Measurements from ENCODE around the gene MAN2A1.

DNA sequence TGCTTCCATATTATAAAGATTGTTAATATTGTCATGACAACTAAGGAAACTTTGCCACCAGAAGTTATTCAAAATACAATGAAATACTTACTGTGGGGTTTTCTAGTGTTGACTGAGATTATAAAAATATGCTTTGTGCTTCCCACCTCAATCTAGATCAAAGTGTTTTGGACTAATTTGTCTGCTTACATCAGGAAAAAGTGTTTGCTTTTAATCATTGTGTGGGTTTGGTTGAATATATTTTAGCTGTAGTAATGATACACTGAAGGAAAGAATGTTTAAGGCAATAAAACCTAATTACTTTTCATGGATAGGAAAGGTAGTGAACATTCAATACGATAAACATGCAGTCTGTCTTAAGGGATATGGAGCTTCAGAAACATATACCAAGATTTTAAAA is 29.8 kb upstream of the MAN2A1 start:
- TF ChIP-seq ELF4 (CRISPR knock-in tag; IDR thresholded peaks at IDR 0.05; ENCODE audit: low read depth) (no peak), ZNF121 (CRISPR knock-in tag; IDR thresholded peaks at IDR 0.05) (no peak), ETV6 (CRISPR knock-in tag; IDR thresholded peaks at IDR 0.05) (no peak), ATF1 (CRISPR knock-in tag; IDR thresholded peaks at IDR 0.05) (no peak), NFYB (CRISPR knock-in tag; conservative IDR thresholded peaks at IDR 0.05; ENCODE audit: low read depth) (no peak), RELA (CRISPR knock-in tag; IDR thresholded peaks at IDR 0.05; ENCODE audit: borderline replicate concordance) (no peak), HMGA2 (CRISPR knock-in tag; IDR thresholded peaks at IDR 0.05) (no peak)
- TF ChIP-seq, protein P1, sequence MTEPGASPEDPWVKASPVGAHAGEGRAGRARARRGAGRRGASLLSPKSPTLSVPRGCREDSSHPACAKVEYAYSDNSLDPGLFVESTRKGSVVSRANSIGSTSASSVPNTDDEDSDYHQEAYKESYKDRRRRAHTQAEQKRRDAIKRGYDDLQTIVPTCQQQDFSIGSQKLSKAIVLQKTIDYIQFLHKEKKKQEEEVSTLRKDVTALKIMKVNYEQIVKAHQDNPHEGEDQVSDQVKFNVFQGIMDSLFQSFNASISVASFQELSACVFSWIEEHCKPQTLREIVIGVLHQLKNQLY (CRISPR knock-in tag; IDR thresholded peaks at IDR 0.05): no peak
- TF ChIP-seq, protein P2, sequence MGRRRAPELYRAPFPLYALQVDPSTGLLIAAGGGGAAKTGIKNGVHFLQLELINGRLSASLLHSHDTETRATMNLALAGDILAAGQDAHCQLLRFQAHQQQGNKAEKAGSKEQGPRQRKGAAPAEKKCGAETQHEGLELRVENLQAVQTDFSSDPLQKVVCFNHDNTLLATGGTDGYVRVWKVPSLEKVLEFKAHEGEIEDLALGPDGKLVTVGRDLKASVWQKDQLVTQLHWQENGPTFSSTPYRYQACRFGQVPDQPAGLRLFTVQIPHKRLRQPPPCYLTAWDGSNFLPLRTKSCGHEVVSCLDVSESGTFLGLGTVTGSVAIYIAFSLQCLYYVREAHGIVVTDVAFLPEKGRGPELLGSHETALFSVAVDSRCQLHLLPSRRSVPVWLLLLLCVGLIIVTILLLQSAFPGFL (CRISPR knock-in tag; IDR thresholded peaks at IDR 0.05; ENCODE audit: borderline replicate concordance): no peak
- TF ChIP-seq, protein P3, sequence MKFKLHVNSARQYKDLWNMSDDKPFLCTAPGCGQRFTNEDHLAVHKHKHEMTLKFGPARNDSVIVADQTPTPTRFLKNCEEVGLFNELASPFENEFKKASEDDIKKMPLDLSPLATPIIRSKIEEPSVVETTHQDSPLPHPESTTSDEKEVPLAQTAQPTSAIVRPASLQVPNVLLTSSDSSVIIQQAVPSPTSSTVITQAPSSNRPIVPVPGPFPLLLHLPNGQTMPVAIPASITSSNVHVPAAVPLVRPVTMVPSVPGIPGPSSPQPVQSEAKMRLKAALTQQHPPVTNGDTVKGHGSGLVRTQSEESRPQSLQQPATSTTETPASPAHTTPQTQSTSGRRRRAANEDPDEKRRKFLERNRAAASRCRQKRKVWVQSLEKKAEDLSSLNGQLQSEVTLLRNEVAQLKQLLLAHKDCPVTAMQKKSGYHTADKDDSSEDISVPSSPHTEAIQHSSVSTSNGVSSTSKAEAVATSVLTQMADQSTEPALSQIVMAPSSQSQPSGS (CRISPR knock-in tag; IDR thresholded peaks at IDR 0.05; ENCODE audit: borderline replicate concordance, low read depth): no peak
- TF ChIP-seq, protein P4, sequence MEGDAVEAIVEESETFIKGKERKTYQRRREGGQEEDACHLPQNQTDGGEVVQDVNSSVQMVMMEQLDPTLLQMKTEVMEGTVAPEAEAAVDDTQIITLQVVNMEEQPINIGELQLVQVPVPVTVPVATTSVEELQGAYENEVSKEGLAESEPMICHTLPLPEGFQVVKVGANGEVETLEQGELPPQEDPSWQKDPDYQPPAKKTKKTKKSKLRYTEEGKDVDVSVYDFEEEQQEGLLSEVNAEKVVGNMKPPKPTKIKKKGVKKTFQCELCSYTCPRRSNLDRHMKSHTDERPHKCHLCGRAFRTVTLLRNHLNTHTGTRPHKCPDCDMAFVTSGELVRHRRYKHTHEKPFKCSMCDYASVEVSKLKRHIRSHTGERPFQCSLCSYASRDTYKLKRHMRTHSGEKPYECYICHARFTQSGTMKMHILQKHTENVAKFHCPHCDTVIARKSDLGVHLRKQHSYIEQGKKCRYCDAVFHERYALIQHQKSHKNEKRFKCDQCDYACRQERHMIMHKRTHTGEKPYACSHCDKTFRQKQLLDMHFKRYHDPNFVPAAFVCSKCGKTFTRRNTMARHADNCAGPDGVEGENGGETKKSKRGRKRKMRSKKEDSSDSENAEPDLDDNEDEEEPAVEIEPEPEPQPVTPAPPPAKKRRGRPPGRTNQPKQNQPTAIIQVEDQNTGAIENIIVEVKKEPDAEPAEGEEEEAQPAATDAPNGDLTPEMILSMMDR (IDR thresholded peaks at IDR 0.05): no peak
- TF ChIP-seq, protein P5, sequence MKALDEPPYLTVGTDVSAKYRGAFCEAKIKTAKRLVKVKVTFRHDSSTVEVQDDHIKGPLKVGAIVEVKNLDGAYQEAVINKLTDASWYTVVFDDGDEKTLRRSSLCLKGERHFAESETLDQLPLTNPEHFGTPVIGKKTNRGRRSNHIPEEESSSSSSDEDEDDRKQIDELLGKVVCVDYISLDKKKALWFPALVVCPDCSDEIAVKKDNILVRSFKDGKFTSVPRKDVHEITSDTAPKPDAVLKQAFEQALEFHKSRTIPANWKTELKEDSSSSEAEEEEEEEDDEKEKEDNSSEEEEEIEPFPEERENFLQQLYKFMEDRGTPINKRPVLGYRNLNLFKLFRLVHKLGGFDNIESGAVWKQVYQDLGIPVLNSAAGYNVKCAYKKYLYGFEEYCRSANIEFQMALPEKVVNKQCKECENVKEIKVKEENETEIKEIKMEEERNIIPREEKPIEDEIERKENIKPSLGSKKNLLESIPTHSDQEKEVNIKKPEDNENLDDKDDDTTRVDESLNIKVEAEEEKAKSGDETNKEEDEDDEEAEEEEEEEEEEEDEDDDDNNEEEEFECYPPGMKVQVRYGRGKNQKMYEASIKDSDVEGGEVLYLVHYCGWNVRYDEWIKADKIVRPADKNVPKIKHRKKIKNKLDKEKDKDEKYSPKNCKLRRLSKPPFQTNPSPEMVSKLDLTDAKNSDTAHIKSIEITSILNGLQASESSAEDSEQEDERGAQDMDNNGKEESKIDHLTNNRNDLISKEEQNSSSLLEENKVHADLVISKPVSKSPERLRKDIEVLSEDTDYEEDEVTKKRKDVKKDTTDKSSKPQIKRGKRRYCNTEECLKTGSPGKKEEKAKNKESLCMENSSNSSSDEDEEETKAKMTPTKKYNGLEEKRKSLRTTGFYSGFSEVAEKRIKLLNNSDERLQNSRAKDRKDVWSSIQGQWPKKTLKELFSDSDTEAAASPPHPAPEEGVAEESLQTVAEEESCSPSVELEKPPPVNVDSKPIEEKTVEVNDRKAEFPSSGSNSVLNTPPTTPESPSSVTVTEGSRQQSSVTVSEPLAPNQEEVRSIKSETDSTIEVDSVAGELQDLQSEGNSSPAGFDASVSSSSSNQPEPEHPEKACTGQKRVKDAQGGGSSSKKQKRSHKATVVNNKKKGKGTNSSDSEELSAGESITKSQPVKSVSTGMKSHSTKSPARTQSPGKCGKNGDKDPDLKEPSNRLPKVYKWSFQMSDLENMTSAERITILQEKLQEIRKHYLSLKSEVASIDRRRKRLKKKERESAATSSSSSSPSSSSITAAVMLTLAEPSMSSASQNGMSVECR (CRISPR knock-in tag; IDR thresholded peaks at IDR 0.05; ENCODE audit: borderline replicate concordance): no peak

Measured in WTC11 (cell line).